GM20000 (cell line): ENCODE results near the gene GPER1.

Experiments used
- DNase-seq: peaks from one replicate; pipeline ENCODE4 v3.0.0; 2012; ENCODE audit warnings: low spot score
- CTCF ChIP-seq: IDR thresholded peaks from 2 replicates; pipeline ENCODE4 v1.5.1; 2012; ENCODE audit warnings: mild to moderate bottlenecking, control low read depth; ENCODE audit errors: extremely low read depth, missing control alignments

The GPER1 gene

GRCh38 chr7:1052031-1052818, 35.7 kb upstream of the GPER1 start:
- no peak for TF ChIP-seq CTCF
- DNase-seq = no peak

- TF ChIP-seq CTCF = no peak
- no peak for DNase-seq
These were observed 34.9 kb upstream of the GPER1 start for GRCh38 chr7:1053002-1053411.

DNA sequence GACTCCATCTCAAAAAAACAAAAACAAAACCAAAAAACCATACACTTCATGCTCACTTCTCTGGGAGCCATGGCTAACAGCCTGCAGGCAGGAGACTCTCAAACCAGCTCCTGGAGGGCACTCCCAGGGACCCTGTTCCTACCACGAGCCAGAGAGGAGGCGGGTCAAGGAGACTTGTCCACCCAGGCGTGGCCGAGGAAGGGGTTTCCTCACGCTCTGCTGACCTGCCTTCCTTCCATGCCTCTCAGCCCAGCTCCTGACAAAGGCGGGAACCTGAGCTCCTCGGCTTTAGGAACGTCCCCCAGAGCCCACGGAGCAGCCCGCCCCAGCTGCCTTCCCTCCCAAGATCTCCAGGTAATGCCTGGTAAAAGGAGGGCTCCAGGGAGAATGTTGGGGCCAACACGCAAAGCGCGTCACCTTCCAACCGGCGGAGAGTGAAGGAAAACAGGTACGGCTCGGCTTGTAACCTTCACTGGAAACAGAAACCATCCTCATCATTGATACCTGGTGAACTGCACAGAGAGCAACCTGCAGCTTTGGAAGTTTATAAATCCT, 34.0 kb upstream of the GPER1 start:
- no peak for DNase-seq
- no peak for TF ChIP-seq CTCF

DNA sequence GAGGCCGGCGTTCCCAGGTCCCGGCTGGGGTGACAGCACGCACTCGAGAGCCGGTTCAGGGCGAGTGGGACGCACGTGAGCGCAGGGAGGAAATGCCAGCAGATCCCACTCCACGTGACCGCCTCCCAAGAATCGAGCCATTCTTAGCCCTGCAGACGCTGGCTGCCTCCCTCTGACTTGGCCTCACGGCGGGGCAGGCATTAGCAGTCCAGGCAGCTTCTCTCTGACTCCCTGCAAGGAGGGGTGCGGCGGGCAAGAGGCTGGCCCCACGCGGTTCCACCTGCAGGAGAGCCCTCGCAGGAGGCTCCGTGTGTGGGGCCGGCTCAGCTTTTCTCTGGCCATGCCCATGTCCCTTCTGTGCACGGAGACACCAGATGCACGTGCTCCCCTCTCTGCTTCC, 33.5 kb upstream of the GPER1 start:
- DNase-seq = no peak
- TF ChIP-seq CTCF = no peak

GRCh38 chr7:1054861-1055450, 33.0 kb upstream of the GPER1 start:
- no peak for DNase-seq
- no peak for TF ChIP-seq CTCF

DNA sequence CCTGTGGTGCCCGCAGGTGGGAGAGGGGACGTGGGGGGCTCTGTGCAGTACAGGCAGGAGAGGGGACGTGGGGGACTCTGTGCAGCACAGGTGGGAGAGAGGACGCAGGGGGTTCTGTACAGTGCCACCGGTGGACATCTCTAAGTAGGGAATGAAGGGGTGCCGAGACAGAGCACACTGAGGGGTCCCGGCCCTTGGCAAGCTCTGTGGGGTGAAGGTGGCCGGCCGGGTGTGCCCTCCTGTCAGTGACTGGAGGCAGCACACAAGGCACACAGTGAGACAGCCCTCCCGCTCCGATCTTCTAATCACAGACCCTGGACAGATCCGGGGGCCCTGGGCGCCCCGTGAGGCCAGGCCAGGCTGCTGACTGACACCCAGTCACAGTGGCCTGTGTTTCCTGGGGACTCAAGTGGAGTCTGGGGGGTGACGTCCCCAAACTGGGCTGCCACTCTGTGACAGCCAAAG, 32.4 kb upstream of the GPER1 start:
- no peak for DNase-seq
- TF ChIP-seq CTCF = no peak
